ENCODE data around the gene CROCC. TPM values are rescaled to one million over a fixed set of nuclear protein-coding genes. Genes with fewer than 3 reads are reported as not detected.

CROCC gene
- total and polyA plus RNA-seq, 2 experiments from 2014 or later: 15.1 to 106 TPM

DNA sequence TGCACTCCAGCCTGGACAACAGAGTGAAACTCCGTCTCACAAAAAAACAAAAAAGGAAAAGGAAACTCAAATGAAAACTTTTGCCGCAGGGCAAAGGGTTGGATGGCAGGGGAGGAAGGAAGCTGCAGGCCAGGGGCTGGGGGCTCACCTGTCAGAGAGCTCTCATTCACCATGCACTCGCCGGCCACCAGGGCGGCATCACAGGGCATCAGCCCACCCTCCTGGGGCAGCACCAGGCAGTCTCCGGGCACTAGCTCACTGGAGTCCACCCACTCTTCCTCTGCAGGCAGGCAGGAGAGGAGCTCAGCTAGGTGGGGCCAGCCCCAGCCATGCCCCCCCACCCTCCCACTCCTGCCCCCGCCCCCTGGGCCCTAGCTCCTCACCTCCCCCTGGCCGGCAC lies 78.1 kb downstream of the CROCC start:
- Mint-ChIP-seq H3K9me3 (no peaks in the 10 kb centered on the region), H3K27me3 (ENCODE audit: insufficient read depth, low read depth, poor library complexity) (peaks cover 7% of the 10 kb centered on the region), H3K4me1 (no peaks in the 10 kb centered on the region), H3K36me3 (ENCODE audit: low read depth) (peaks cover 40% of the 10 kb centered on the region), H3K27ac (no peak overlapping the region), H3K4me3 (no peak overlapping the region)
- Histone ChIP-seq H2AFZ (no peak overlapping the region), H3K4me3 (no peak overlapping the region), H3K27ac (ENCODE audit: low read depth) (no peak overlapping the region), H3K4me1 (ENCODE audit: insufficient read depth) (no peaks in the 10 kb centered on the region), H3K36me3 (ENCODE audit: insufficient read depth) (no peaks in the 10 kb centered on the region; the same call in none of the 2 replicates), H3K4me2 (no peak overlapping the region), H3F3A (replicated peaks; ENCODE audit: low read depth) (no peaks in the 10 kb centered on the region), H3K9me2 (ENCODE audit: insufficient read depth) (no peaks in the 10 kb centered on the region), H3K27me3 (ENCODE audit: insufficient read depth) (no peaks in the 10 kb centered on the region), H4K20me1 (replicated peaks; ENCODE audit: insufficient read depth) (no peaks in the 10 kb centered on the region; the same call in 1 of the 2 replicates), H3K79me2 (replicated peaks; ENCODE audit: insufficient read depth) (no peaks in the 10 kb centered on the region)
- no peak for TF ChIP-seq POLR2AphosphoS5 (IDR thresholded peaks at IDR 0.05; ENCODE audit: low read depth)
- no peak for TF ChIP-seq JUNB (IDR thresholded peaks at IDR 0.05; ENCODE audit: unreplicated experiment)
- TF ChIP-seq STAT1 (IDR thresholded peaks at IDR 0.05; ENCODE audit: unreplicated experiment): no peak
- TF ChIP-seq, protein P1, sequence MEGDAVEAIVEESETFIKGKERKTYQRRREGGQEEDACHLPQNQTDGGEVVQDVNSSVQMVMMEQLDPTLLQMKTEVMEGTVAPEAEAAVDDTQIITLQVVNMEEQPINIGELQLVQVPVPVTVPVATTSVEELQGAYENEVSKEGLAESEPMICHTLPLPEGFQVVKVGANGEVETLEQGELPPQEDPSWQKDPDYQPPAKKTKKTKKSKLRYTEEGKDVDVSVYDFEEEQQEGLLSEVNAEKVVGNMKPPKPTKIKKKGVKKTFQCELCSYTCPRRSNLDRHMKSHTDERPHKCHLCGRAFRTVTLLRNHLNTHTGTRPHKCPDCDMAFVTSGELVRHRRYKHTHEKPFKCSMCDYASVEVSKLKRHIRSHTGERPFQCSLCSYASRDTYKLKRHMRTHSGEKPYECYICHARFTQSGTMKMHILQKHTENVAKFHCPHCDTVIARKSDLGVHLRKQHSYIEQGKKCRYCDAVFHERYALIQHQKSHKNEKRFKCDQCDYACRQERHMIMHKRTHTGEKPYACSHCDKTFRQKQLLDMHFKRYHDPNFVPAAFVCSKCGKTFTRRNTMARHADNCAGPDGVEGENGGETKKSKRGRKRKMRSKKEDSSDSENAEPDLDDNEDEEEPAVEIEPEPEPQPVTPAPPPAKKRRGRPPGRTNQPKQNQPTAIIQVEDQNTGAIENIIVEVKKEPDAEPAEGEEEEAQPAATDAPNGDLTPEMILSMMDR (conservative IDR thresholded peaks at IDR 0.05; ENCODE audit: low read depth in 2 of 2): peak; percentile 22 to 36; a peak in 3 of 4 replicates
- ATAC-seq (peak; percentile 76), DNase-seq (ENCODE audit: low spot score) (no peak)

DNA sequence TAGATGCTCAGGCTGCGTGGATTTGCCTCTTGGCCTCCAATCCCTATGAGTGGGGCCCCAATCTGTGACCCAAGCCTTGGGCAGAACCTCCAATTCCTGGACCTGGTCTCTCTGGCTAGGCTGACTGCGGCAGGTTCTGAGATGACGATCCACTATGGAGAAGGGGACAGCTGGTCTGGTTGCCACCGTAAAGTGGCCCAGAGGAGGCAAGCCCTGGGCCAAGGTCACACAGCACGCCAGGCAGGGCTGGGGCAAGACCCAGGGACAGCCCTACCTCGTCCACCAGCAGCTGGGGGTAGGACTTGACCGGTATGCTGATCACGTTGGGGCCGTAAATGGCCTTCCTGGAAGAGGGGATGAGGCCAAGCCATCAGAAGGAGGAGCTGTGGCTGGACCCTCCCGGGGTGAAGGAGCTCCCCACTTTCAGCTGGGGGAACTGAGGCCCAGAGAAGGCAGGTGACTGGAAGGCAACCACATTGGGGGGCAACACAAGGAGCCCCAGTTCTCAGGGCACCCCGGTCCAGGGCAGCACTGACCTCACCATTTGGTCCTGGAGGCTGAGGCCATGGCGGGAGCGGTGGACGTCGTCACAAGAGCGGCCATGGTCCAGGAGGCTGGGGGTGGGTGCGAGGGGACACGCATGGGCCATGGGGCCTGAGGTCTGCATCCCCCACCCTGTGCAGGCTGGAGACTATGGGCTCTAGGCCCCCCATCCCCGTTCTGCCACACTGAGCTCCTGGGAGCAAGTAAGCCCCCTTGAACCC lies 80.2 kb downstream of the CROCC start:
- no peaks in the 10 kb centered on the region; the same call in 1 of the 2 replicates for H4K20me1 ChIP-seq (replicated peaks; ENCODE audit: insufficient read depth)
- H3K79me2 ChIP-seq (replicated peaks; ENCODE audit: insufficient read depth): no peaks in the 10 kb centered on the region
- H3K36me3 ChIP-seq (ENCODE audit: insufficient read depth): no peaks in the 10 kb centered on the region; the same call in none of the 2 replicates
- no peaks in the 10 kb centered on the region for H3K9me2 ChIP-seq (ENCODE audit: insufficient read depth)
- no peak for DNase-seq (ENCODE audit: low spot score)
- H2AFZ ChIP-seq: no peak overlapping the region
- H3K27me3 Mint-ChIP-seq (ENCODE audit: insufficient read depth, low read depth, poor library complexity): peaks cover 11% of the 10 kb centered on the region
- no peaks in the 10 kb centered on the region for H3K9me3 Mint-ChIP-seq
- no peak overlapping the region for H3K4me3 Mint-ChIP-seq
- no peak overlapping the region for H3K27ac ChIP-seq (ENCODE audit: low read depth)
- no peaks in the 10 kb centered on the region for H3K27me3 ChIP-seq (ENCODE audit: insufficient read depth)
- H3K4me1 ChIP-seq (ENCODE audit: insufficient read depth): peaks cover 2% of the 10 kb centered on the region; the same call in 1 of the 2 replicates
- no peak for ATAC-seq
- H3K36me3 Mint-ChIP-seq (ENCODE audit: low read depth): peaks cover 40% of the 10 kb centered on the region
- peaks cover under 1% of the 10 kb centered on the region; the same call in 2 of the 3 replicates for H3K4me1 Mint-ChIP-seq
- H3K4me2 ChIP-seq: no peak overlapping the region
- H3F3A ChIP-seq (replicated peaks; ENCODE audit: low read depth): no peaks in the 10 kb centered on the region
- no peak overlapping the region for H3K4me3 ChIP-seq
- H3K27ac Mint-ChIP-seq: no peak overlapping the region
- TF ChIP-seq, protein P2, sequence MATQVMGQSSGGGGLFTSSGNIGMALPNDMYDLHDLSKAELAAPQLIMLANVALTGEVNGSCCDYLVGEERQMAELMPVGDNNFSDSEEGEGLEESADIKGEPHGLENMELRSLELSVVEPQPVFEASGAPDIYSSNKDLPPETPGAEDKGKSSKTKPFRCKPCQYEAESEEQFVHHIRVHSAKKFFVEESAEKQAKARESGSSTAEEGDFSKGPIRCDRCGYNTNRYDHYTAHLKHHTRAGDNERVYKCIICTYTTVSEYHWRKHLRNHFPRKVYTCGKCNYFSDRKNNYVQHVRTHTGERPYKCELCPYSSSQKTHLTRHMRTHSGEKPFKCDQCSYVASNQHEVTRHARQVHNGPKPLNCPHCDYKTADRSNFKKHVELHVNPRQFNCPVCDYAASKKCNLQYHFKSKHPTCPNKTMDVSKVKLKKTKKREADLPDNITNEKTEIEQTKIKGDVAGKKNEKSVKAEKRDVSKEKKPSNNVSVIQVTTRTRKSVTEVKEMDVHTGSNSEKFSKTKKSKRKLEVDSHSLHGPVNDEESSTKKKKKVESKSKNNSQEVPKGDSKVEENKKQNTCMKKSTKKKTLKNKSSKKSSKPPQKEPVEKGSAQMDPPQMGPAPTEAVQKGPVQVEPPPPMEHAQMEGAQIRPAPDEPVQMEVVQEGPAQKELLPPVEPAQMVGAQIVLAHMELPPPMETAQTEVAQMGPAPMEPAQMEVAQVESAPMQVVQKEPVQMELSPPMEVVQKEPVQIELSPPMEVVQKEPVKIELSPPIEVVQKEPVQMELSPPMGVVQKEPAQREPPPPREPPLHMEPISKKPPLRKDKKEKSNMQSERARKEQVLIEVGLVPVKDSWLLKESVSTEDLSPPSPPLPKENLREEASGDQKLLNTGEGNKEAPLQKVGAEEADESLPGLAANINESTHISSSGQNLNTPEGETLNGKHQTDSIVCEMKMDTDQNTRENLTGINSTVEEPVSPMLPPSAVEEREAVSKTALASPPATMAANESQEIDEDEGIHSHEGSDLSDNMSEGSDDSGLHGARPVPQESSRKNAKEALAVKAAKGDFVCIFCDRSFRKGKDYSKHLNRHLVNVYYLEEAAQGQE (IDR thresholded peaks at IDR 0.05; ENCODE audit: unreplicated experiment): no peak
- TF ChIP-seq EZH2phosphoT487 (IDR thresholded peaks at IDR 0.05; ENCODE audit: unreplicated experiment): no peak
- no peak for TF ChIP-seq ZNF331 (CRISPR knock-in tag; IDR thresholded peaks at IDR 0.05; ENCODE audit: low read depth)
- TF ChIP-seq, protein P1 (conservative IDR thresholded peaks at IDR 0.05; ENCODE audit: low read depth in 2 of 2): no peak
- no peak for TF ChIP-seq EZH2 (IDR thresholded peaks at IDR 0.05; ENCODE audit: low read depth, unreplicated experiment)
- no peak for TF ChIP-seq POLR2AphosphoS5 (IDR thresholded peaks at IDR 0.05; ENCODE audit: low read depth)
- TF ChIP-seq JUNB (IDR thresholded peaks at IDR 0.05; ENCODE audit: unreplicated experiment): no peak
- TF ChIP-seq STAT1 (IDR thresholded peaks at IDR 0.05; ENCODE audit: unreplicated experiment): no peak
